Adrenal gland (tissue), 12 donors: ENCODE measurements around the gene EML2. TPM values are rescaled to one million over a fixed set of nuclear protein-coding genes. Genes with fewer than 3 reads are reported as not detected.

Source experiments
- DNase-seq, 7 donors: peaks; one replicate each; pipeline ENCODE4 v3.0.0-alpha.2; 2019 to 2020
- H3K27ac ChIP-seq, 5 donors: fragments of 200-600 bp; sonication (generic) in 4 of 5; 1 replicate in 3 of 5; 2 replicates in 2 of 5; pipeline versions ENCODE4 v1.5.1 to v1.8.0; 2016 to 2020; ENCODE audit warnings: mild to moderate bottlenecking in 1 of 5
- H3K27me3 ChIP-seq: fragments of 200-600 bp; 2 replicates; pipeline ENCODE4 v1.8.0; 2021
- H3K36me3 ChIP-seq, 2 donors: fragments of 200-600 bp; replicated peaks in 1 of 2; 1 replicate in 1 of 2; 2 replicates in 1 of 2; pipeline versions ENCODE4 v1.5.1 to v1.8.0; 2018 to 2022
- H3K4me1 ChIP-seq, 2 donors: fragments of 200-600 bp; replicated peaks in 1 of 2; 1 replicate in 1 of 2; 2 replicates in 1 of 2; pipeline versions ENCODE4 v1.5.1 to v1.8.0; 2018 to 2021
- H3K4me3 ChIP-seq, 4 donors: fragments of 200-600 bp; sonication (generic) in 3 of 4; one replicate each; pipeline ENCODE4 v1.5.1; 2016 to 2018
- H3K9me3 ChIP-seq, 3 donors: fragments of 200-600 bp; sonication (generic) in 1 of 3; replicated peaks in 1 of 3; 1 replicate in 2 of 3; 2 replicates in 1 of 3; pipeline versions ENCODE4 v1.5.1 to v1.8.0; 2016 to 2021
- POLR2A ChIP-seq, 2 donors: fragments of 450-650 bp; IDR thresholded peaks; one replicate each; pipeline ENCODE4 v1.6.1; 2017; ENCODE audit warnings: antibody characterized with exemption in 2 of 2, mild to moderate bottlenecking in 2 of 2, moderate library complexity in 1 of 2
- WGBS, 4 donors: extraction: QIAGEN DNeasy Blood & Tissue Kit in 2 of 4; methylation state at CpG; one replicate each; pipeline versions ENCODE4 v1.1.5 to v1.1.7; 2013 to 2017; 5-methylcytosine and 5-hydroxymethylcytosine counted together
- intact Hi-C, 2 donors: fragments of 100-400 bp; cut with DNase I; formaldehyde crosslinking; loops; one replicate each; pipeline versions ENCODE4 v1.14.1 to v1.15.0; 2022 to 2023
- polyA plus RNA-seq, 3 donors: library from polyadenylated mRNA; stranded (reverse); fragments of 200-250 nt in 2 of 3; fragments of 350-450 nt in 1 of 3; fragmentation: Illumina TruSeq in 1 of 3; extraction: RNeasy Lipid Tissue Mini Kit (QIAGEN cat#74804) in 1 of 3; gene quantifications; one replicate each; pipeline ENCODE4 v1.2.3, GENCODE V29; 2013 to 2014
- total RNA-seq, 9 donors: library from RNA; depleted of rRNA in 4 of 9; stranded (reverse); fragments of >200 nt in 4 of 9; fragments of 120-200 nt in 1 of 9; fragmentation: NEBNext Ultra II Directional in 1 of 9; extraction: Animal tissue kit (Norgen Biotek cat#: 25700) in 1 of 9; gene quantifications; one replicate each; pipeline versions ENCODE4 v1.1.0 to v1.2.4, GENCODE V29; 2013 to 2023
- TF ChIP-seq, protein P1 (sequence below), 6 experiments: fragments of 450-650 bp in 4 of 6; fragments of 200-600 bp in 2 of 6; sonication (generic) in 1 of 6; IDR thresholded peaks; 1 replicate in 5 of 6; 2 replicates in 1 of 6; pipeline versions ENCODE4 v1.5.1 to v1.8.0; 2016 to 2021; ENCODE audit warnings: antibody characterized with exemption in 6 of 6, mild to moderate bottlenecking in 2 of 6, moderate library complexity in 1 of 6
- donor health status: healthy with polysubstance abuse.
- donor health status: Bipolar disorder and iron deficiency.
- donor health status: DM: yes; HTN: yes; CAD: no.
- donor health status: DM: no; HTN: no; CAD: no.
- donor health status: DM: no; HTN: no; CAD: no.
- donor health status: DM: yes; HTN: yes; CAD: no.

Gene EML2
- total and polyA plus RNA-seq, 12 donors = 20.7 to 139 (median 83.9) TPM

DNA sequence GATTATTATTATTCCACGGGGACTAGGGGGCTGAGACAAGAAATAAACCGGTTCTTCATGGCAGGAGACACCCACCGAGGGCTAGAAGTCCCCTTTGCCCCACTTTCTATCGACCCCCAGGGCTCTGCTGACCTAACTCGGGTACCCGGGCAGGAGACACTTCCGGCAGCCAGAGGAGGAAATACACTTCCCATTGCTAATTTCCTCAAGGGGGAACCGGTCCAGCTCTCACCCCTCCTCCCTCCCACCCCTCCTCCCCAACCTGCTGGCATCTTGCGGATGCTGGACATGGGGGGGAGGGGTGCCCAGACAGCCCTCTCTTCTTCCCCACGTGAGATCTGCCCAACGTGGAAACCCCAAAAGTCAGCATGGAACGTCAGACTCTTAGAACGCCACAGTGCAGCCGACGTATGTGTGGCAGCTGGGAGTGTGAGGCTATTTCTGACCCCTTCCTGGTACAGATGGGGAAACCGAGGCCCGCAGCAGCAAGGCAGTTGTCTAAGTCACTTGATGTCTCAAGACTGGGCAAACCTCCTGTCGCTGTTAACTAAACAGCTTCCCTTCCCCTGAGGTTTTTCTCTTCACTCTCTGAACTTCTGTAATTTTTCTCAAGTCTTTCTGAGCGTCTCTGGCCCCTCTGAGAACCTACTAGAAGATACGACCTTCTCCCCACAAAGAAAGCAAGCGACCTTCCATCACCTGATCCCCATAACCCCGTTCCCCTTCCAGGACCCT lies 40.8 kb downstream of the EML2 start:
- TF ChIP-seq POLR2A (IDR thresholded peaks at IDR 0.05) = no peak
- TF ChIP-seq, protein P1, sequence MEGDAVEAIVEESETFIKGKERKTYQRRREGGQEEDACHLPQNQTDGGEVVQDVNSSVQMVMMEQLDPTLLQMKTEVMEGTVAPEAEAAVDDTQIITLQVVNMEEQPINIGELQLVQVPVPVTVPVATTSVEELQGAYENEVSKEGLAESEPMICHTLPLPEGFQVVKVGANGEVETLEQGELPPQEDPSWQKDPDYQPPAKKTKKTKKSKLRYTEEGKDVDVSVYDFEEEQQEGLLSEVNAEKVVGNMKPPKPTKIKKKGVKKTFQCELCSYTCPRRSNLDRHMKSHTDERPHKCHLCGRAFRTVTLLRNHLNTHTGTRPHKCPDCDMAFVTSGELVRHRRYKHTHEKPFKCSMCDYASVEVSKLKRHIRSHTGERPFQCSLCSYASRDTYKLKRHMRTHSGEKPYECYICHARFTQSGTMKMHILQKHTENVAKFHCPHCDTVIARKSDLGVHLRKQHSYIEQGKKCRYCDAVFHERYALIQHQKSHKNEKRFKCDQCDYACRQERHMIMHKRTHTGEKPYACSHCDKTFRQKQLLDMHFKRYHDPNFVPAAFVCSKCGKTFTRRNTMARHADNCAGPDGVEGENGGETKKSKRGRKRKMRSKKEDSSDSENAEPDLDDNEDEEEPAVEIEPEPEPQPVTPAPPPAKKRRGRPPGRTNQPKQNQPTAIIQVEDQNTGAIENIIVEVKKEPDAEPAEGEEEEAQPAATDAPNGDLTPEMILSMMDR (IDR thresholded peaks at IDR 0.05) = no peak
- Histone ChIP-seq H3K4me1 (peaks cover 0 to 16% of the 10 kb centered on the region in 2 donors), H3K27me3 (peaks cover 12% of the 10 kb centered on the region), H3K36me3 (no peaks in the 10 kb centered on the region), H3K27ac (peak overlapping the region in 2 of 5 donors; percentile 41 to 76), H3K4me3 (peak overlapping the region in 1 of 4 donors; percentile 43), H3K9me3 (no peaks in the 10 kb centered on the region)
- no peak for DNase-seq
- intact Hi-C loops = no loop called here
- WGBS, 4 donors = 11 to 19% (median 16%) methylated on average over 16 to 22 of the region's 22 CpGs

DNA sequence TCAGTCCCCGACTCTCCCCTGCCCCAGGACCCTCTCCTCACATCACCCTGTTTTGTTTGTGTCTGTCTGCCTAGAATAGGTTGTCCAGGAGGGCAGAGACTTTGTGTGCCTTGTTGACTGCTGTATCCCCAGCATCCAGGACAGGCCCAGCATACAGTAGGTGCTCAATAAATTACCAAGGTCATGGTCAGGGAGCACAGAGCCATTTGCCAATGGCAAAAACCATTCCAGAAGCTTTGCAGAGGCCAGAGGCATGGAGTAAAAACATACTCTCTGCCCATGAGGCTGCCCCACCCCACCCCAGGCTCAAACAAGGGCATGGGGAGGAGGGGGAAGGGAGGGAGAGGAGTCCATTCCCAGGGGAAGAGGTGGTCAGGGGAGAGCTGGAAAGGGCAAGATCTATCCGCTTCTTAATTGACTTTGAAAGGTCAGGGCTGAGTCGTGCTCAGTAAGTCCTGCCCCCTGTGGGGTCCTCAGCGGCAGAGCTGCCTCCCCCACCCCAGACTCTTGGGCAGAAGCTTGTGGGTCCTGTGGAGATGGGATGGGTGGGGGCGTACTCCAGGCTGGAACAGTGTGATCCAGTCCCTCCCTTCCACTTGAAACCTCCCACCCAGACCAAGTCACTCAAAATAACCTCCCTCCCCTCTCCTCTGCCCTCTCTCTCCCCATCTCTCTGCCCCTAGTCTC lies 41.6 kb downstream of the EML2 start:
- WGBS, 4 donors = 17 to 35% (median 25%) methylated on average over 3 to 5 of the region's 5 CpGs
- Histone ChIP-seq H3K36me3 (no peaks in the 10 kb centered on the region), H3K27me3 (peaks cover 14% of the 10 kb centered on the region), H3K4me3 (no peak overlapping the region), H3K27ac (peak overlapping the region in 2 of 5 donors; percentile 41 to 76), H3K4me1 (peaks cover 0 to 16% of the 10 kb centered on the region in 2 donors), H3K9me3 (no peaks in the 10 kb centered on the region)
- intact Hi-C loops = no loop called here
- no peak for DNase-seq
- TF ChIP-seq POLR2A (IDR thresholded peaks at IDR 0.05) = no peak
- TF ChIP-seq, protein P1 (IDR thresholded peaks at IDR 0.05) = no peak

DNA sequence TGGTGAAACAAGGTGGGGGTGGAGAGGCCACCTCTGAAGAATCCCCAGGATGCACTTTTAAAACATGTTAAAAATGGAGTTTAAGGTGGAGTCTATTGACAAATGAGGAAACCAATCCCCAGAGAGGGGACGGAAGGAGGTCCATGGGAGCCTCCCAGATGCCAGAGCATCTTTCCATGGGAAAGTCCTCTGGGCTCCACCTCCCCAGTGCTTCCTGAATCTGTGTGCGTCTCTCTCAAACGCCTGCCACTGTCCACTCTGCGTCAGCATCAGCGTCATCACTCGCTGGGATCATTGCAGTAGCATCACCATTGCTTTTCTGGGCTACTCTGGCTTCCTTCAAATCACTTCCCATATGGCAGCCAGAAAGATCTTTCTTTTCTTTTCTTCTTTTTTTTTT lies 43.4 kb downstream of the EML2 start:
- DNase-seq = no peak
- 67 to 82% (median 71%) methylated on average over 6 of the region's 6 CpGs for WGBS, 4 donors
- H3K4me1 ChIP-seq = peaks cover 0 to 16% of the 10 kb centered on the region in 2 donors
- TF ChIP-seq, protein P1 (IDR thresholded peaks at IDR 0.05) = no peak
- TF ChIP-seq POLR2A (IDR thresholded peaks at IDR 0.05) = no peak
- H3K36me3 ChIP-seq = no peaks in the 10 kb centered on the region
- intact Hi-C loops = no loop called here
- H3K9me3 ChIP-seq = no peaks in the 10 kb centered on the region
- no peak overlapping the region for H3K4me3 ChIP-seq
- H3K27ac ChIP-seq = no peak overlapping the region
- H3K27me3 ChIP-seq = peaks cover 8% of the 10 kb centered on the region

DNA sequence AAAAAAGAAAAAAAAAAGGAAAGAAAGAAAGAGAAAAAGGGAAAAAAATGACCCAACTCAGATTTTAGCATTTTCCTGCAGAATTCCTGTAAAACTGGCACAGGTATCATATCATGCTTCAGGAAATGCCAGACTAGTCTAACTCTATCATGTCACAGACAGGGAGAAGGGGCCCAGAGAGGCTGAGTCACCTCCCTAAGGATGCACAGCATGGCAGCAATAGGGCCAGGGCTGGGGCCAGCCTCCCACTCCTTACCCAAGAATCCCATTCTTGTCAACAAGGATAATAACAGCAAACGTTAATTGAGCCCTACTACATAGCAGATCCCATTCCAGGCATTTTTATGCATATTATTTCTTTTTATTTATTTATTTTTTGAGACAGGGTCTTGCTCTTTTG lies 45.7 kb downstream of the EML2 start:
- H3K36me3 ChIP-seq = no peaks in the 10 kb centered on the region
- no peak overlapping the region for H3K4me3 ChIP-seq
- TF ChIP-seq, protein P1 (IDR thresholded peaks at IDR 0.05) = no peak
- no peak for TF ChIP-seq POLR2A (IDR thresholded peaks at IDR 0.05)
- H3K4me1 ChIP-seq = peaks cover 0 to 11% of the 10 kb centered on the region in 2 donors
- no peaks in the 10 kb centered on the region for H3K9me3 ChIP-seq
- intact Hi-C loops = no loop called here
- H3K27ac ChIP-seq = no peak overlapping the region
- H3K27me3 ChIP-seq = peaks cover 8% of the 10 kb centered on the region
- 5 to 17% (median 13%) methylated on average over 1 of the region's 1 CpG for WGBS, 4 donors
- DNase-seq = no peak
